DMS114 treated with DMSO at 0.1 percent for 48 hours (cell line): Measurements from ENCODE around the gene GALNT7.

Source experiments
- DNase-seq: peaks from one replicate; lab custom pipeline; 2025; ENCODE audit not compliant: unreplicated experiment; lab: John Stamatoyannopoulos, UW

Gene GALNT7

GRCh38 chr4:173261052-173261451 is 92.4 kb downstream of the GALNT7 start:
- DNase-seq: no peak

- DNase-seq: no peak
Observed at GRCh38 chr4:173262375-173262774, 93.8 kb downstream of the GALNT7 start.

DNA sequence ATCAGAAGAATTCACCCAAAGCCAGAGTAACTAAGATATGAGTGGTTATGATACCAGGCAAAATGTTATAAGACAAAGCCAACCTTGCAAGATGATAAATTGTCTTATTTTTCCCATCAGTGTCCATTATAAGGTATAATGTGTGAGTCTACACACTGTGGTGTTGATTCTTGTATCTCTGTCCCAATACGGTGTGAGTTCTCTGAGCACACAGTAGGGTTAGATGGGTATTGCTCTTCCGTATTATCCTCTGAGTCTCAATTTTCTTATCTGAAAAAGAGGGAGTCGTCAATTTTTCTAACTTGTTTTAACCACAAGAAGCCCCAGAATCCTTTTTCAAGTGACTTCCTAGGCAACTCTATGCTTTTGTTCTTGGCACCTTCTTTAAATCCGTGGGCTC is 95.6 kb downstream of the GALNT7 start:
- no peak for DNase-seq

GRCh38 chr4:173264684-173265185 is 96.1 kb downstream of the GALNT7 start:
- DNase-seq: no peak

GRCh38 chr4:173265751-173266150 is 97.1 kb downstream of the GALNT7 start:
- no peak for DNase-seq

- no peak for DNase-seq
Observed at GRCh38 chr4:173267711-173268110, 99.1 kb downstream of the GALNT7 start.

GRCh38 chr4:173269280-173269679 is 100.7 kb downstream of the GALNT7 start:
- DNase-seq: no peak

- no peak for DNase-seq
Observed at GRCh38 chr4:173270312-173271027, 101.9 kb downstream of the GALNT7 start.

- DNase-seq: no peak
Observed at GRCh38 chr4:173272314-173272713, 103.7 kb downstream of the GALNT7 start.

DNA sequence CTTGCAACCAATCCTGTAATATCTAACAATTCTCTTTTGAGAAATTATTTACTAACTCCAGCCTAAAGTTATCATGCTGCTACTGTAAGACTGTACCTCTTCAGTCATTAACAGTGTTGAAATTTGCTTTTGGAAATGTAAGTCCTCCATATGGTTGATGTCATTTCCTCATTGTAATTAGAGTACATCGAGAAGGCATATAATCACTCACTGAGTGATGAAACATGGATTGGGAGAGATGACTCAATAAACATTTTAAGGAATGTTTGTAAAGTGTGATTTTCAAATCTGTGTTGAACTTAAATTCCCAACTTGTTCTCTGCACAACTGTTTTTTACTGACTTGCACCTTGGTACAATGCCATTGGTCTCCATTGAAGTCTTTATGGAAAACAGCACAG is 104.4 kb downstream of the GALNT7 start:
- DNase-seq: no peak

GRCh38 chr4:173273941-173274340 is 105.3 kb downstream of the GALNT7 start:
- DNase-seq: no peak

DNA sequence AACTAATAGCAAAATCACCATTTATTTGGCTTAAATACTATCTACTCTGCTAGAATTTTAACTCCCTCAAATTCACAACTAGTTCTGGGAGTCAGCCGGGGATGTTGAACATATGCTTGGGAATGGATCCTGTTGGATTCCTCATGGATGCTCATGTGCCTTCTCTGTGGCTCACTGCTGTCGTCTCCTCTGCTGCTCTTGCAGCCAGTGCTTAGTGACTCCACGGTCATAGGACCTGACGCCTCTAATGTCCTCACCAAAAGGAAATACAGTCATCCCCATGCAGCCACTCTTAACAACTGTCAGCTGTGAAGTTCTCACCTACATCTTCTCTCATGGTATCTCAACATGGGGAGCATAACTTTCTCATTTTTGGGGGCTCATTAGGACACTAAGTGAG is 106.1 kb downstream of the GALNT7 start:
- no peak for DNase-seq

DNA sequence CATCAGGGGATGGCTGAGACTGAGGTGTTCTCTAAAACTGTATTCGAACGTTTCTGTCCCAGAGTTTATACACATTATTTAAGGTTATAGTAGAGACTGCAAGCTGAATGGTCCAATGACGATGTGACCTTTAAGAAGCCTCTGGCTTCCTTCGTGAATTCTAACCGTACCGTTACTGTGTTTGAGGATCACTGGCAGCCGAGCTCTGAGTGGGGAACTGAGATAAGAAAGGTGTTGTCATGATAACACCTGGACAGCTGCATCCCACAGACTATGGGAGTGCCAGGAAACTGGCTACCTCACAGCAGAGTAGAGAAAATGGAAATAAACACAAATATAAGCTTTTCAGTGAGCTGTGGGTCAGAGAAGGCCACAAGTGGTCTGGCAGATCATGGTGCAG is 106.5 kb downstream of the GALNT7 start:
- no peak for DNase-seq

- DNase-seq: no peak
Observed at GRCh38 chr4:173277340-173277739, 108.7 kb downstream of the GALNT7 start.

- DNase-seq: no peak
Observed at GRCh38 chr4:173280998-173281397, 112.4 kb downstream of the GALNT7 start.

DNA sequence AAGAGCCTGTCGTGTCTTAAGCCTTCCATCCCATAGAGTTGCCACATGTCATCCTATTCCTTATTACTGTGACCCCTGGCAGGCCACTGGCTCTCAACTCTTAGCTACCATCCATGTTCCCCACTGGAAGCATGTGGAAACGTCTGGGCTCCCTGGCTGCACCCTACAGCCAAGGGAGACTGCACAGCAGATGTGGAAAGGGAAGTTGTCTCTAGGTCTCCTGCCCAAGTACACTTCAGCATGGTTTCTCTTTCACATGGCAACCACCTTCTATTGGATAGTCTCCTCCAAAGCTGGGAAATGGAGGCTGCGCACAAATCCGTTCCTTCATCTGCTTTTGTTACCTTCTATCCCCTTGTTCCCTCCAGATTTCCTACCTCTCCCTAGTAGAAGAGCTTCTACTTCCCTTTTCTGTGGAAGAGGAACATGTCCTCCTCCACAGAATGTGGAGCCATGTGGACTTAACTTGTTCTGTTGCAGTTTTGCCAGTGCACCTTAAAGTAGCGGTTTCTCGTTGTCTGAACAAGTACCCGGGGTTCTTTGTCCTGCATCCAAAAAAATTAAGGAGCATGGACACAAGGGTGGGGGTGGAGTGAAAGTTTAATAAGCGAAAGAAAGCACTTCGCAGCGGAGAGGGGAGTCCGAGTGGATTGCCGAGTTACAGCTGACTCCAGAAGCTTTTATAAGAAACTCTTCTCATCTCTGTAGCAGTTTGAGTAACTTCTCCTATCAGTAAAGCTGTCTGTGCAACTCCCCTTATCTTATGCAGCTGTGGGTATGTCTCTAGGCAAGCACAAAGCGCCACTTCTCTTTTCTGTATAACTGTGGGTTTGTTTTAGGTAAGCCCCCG is 113.0 kb downstream of the GALNT7 start:
- no peak for DNase-seq

DNA sequence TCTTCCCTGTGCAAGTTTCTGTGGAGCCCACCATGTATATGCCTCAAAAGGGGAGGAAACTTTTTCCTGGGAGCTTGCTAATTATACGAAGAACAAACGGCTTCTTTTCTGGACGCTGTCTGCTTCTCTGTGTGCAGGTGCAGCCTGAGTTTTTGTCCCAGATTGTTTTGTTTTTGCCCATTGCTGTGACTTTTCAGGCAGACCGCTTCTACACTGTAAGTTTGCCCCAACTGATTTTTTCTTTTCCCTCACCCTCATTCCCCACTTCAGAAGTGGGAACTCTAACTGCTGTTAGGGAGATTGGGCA is 113.6 kb downstream of the GALNT7 start:
- DNase-seq: no peak

DNA sequence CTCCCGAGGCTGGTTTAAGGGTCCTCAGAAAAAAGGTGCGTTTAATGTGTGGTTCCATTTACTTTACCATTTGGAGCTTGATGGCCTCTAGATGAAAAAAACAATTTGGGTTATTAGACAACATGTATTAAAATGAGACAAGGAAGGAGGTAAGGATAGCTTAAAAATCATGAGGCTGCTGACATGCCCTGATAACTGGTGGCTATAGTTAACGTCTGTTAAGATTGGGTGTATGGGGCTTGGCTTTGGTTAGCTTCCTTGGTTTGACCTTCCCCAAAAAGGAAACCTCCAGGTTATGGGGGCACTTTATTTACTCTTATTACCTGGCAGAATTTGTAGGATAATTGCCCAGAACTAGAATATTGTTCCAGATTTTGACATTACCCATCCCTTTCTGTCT is 114.0 kb downstream of the GALNT7 start:
- no peak for DNase-seq

- no peak for DNase-seq
Observed at GRCh38 chr4:173284463-173284862, 115.9 kb downstream of the GALNT7 start.

DNA sequence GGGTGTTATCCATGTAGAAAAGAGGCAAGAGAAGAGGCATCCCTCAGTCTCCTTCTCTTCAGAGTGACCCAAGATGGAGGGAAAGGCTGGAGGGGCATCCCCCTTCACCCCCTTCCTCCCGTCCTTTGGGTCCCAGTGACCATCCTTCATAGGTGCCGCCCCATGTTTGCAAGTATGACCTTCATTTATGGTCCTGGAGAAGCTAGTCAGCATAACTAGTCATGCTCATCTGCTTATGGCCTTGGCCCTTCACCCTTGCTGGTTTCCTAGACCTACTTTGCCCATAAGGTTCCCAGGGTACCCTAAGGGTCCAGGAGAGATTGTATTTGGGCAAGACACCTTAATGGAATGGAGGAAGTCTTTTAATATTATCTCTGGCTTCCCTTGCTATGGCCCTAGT is 118.9 kb downstream of the GALNT7 start:
- DNase-seq: no peak

DNA sequence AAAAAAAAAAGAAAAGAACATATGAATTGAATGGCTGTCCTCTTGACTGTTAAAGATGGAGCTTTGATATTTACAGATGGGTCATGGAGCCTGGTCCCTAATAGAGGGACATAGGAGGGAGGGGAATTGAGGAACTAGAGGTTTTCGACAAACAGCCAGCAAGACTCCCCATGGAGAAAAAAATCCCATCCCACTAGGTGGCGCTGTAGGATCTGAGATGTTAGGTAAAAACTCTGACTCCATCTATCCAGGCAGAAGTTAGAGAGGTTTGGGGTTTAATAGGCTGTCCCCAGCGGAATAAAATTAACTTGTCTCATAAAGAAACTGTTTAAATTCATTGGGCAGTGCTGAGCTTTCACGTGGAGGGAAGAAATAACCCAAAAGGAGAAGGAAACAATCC is 119.7 kb downstream of the GALNT7 start:
- DNase-seq: no peak

DNA sequence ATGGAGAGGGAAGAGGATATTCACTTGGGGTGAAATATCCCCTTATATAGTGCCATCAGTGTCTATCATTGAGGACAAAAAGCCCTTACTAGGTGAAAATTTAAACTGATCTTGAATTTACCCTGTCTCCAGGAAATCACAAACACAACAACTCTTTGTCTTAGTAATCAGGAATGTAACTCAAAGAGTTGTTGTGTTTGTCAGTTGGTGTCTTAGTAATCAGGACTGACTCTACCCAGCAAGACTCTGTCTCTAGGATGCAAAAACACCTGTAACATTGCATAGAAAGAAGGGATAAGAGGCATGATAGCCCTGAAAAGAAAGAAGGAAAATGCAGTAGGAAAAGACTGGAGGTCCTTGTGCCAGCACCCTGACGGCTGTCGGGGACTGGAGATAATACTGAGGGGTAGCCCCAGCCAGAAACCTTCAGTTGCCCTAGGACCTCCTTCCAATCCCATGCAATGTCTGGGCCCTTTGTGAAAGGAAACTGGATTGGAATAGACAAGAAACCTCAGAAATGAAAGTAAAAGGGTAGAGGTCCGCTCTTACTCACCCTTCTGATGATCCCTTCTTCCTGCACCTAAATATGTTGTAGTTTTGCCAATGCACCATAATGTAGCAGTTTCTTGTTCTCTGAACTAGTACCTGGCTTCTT is 120.2 kb downstream of the GALNT7 start:
- no peak for DNase-seq
